Breast epithelium (tissue), 3 donors: Measurements from ENCODE around the gene HELT.

Source experiments
- POLR2A ChIP-seq: fragments of 450-650 bp; IDR thresholded peaks from one replicate; pipeline ENCODE4 v1.6.1; 2016; ENCODE audit warnings: antibody characterized with exemption, mild to moderate bottlenecking, moderate library complexity
- POLR2AphosphoS5 ChIP-seq, 3 donors: sonication (generic); formaldehyde crosslinking; IDR thresholded peaks; one replicate each; pipeline ENCODE4 v1.6.1; 2017; ENCODE audit warnings: antibody characterized with exemption in 3 of 3
- TF ChIP-seq, protein P1 (sequence below), 3 donors: fragments of 450-650 bp; IDR thresholded peaks; one replicate each; pipeline ENCODE4 v1.5.1; 2016 to 2017; ENCODE audit warnings: antibody characterized with exemption in 3 of 3, mild to moderate bottlenecking in 3 of 3, moderate library complexity in 3 of 3

GRCh38 chr4:184968784-184969201 is 49.5 kb upstream of the HELT start:
- TF ChIP-seq, protein P1, sequence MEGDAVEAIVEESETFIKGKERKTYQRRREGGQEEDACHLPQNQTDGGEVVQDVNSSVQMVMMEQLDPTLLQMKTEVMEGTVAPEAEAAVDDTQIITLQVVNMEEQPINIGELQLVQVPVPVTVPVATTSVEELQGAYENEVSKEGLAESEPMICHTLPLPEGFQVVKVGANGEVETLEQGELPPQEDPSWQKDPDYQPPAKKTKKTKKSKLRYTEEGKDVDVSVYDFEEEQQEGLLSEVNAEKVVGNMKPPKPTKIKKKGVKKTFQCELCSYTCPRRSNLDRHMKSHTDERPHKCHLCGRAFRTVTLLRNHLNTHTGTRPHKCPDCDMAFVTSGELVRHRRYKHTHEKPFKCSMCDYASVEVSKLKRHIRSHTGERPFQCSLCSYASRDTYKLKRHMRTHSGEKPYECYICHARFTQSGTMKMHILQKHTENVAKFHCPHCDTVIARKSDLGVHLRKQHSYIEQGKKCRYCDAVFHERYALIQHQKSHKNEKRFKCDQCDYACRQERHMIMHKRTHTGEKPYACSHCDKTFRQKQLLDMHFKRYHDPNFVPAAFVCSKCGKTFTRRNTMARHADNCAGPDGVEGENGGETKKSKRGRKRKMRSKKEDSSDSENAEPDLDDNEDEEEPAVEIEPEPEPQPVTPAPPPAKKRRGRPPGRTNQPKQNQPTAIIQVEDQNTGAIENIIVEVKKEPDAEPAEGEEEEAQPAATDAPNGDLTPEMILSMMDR (IDR thresholded peaks at IDR 0.05) = no peak
- TF ChIP-seq POLR2A (no peak), POLR2AphosphoS5 (IDR thresholded peaks at IDR 0.05) (no peak)
